Trophoblast cell (in vitro differentiated cells and primary cell): Measurements from ENCODE around the gene TMEM184C.

ENCODE experiments used
- DNase-seq, 2 donors: peaks; one replicate each; pipeline ENCODE4 v3.0.0-alpha.2; 2016
- H2AFZ ChIP-seq: 2 replicates; pipeline ENCODE4 v1.6.1; 2013; ENCODE audit warnings: low read length, moderate library complexity, mild to moderate bottlenecking; ENCODE audit not compliant: insufficient read depth, poor library complexity
- H2AK5ac ChIP-seq: 2 replicates; pipeline ENCODE4 v1.6.1; 2013; ENCODE audit warnings: mild to moderate bottlenecking, low read length
- H2BK120ac ChIP-seq: 2 replicates; pipeline ENCODE4 v1.6.1; 2013; ENCODE audit warnings: low read length, mild to moderate bottlenecking, moderate library complexity; ENCODE audit not compliant: insufficient read depth, poor library complexity
- H2BK12ac ChIP-seq: 2 replicates; pipeline ENCODE4 v1.6.1; 2013; ENCODE audit warnings: mild to moderate bottlenecking, low read length, moderate library complexity
- H2BK5ac ChIP-seq: 2 replicates; pipeline ENCODE4 v1.6.1; 2013; ENCODE audit warnings: low read length, low read depth, moderate library complexity, mild to moderate bottlenecking; ENCODE audit not compliant: poor library complexity
- H3K14ac ChIP-seq: 2 replicates; pipeline ENCODE4 v1.6.1; 2013; ENCODE audit warnings: mild to moderate bottlenecking, low read length
- H3K18ac ChIP-seq: 2 replicates; pipeline ENCODE4 v1.6.1; 2013; ENCODE audit warnings: mild to moderate bottlenecking, low read length
- H3K23ac ChIP-seq: 2 replicates; pipeline ENCODE4 v1.6.1; 2013; ENCODE audit warnings: low read length
- H3K27ac ChIP-seq: 2 replicates; pipeline ENCODE4 v1.5.1; 2013; ENCODE audit warnings: low read depth, mild to moderate bottlenecking, inconsistent platforms, low read length, moderate library complexity
- H3K27me3 ChIP-seq: 2 replicates; pipeline ENCODE4 v1.6.1; 2013; ENCODE audit warnings: inconsistent platforms, mild to moderate bottlenecking, low read length, moderate library complexity; ENCODE audit not compliant: insufficient read depth
- H3K36me3 ChIP-seq, 2 experiments: 1 replicate in 1 of 2; 2 replicates in 1 of 2; pipeline ENCODE4 v1.6.1; 2013; ENCODE audit warnings: low read length in 2 of 2, mild to moderate bottlenecking in 2 of 2, moderate library complexity in 1 of 2; ENCODE audit not compliant: insufficient read depth in 2 of 2, control insufficient read depth in 1 of 2
- H3K4ac ChIP-seq: 2 replicates; pipeline ENCODE4 v1.6.1; 2013; ENCODE audit warnings: low read depth, mild to moderate bottlenecking, low read length, moderate library complexity
- H3K4me1 ChIP-seq, 2 experiments: 1 replicate in 1 of 2; 2 replicates in 1 of 2; pipeline ENCODE4 v1.6.1; 2013; ENCODE audit warnings: low read length in 2 of 2, mild to moderate bottlenecking in 2 of 2, moderate library complexity in 1 of 2; ENCODE audit not compliant: insufficient read depth in 2 of 2, control insufficient read depth in 1 of 2
- H3K4me2 ChIP-seq: 2 replicates; pipeline ENCODE4 v1.6.1; 2013; ENCODE audit warnings: inconsistent platforms, mild to moderate bottlenecking, low read length, moderate library complexity
- H3K4me3 ChIP-seq: 2 replicates; pipeline ENCODE4 v1.5.1; 2013; ENCODE audit warnings: mild to moderate bottlenecking, low read depth, low read length, inconsistent platforms
- H3K79me1 ChIP-seq: one replicate; pipeline ENCODE4 v1.6.1; 2013; ENCODE audit warnings: low read length
- H3K79me2 ChIP-seq: 2 replicates; pipeline ENCODE4 v1.6.1; 2013; ENCODE audit warnings: low read length, mild to moderate bottlenecking; ENCODE audit not compliant: control insufficient read depth, insufficient read depth, poor library complexity
- H3K9ac ChIP-seq: 2 replicates; pipeline ENCODE4 v1.6.1; 2013; ENCODE audit warnings: mild to moderate bottlenecking, low read length
- H3K9me3 ChIP-seq: 2 replicates; pipeline ENCODE4 v1.6.1; 2013; ENCODE audit warnings: low read depth, mild to moderate bottlenecking, control low read depth, inconsistent platforms, low read length; ENCODE audit not compliant: insufficient read depth
- H4K12ac ChIP-seq: 2 replicates; pipeline ENCODE4 v1.6.1; 2013; ENCODE audit warnings: low read depth, mild to moderate bottlenecking, low read length, moderate library complexity
- H4K8ac ChIP-seq: 2 replicates; pipeline ENCODE4 v1.6.1; 2013; ENCODE audit warnings: low read depth, mild to moderate bottlenecking, low read length, moderate library complexity
- H4K91ac ChIP-seq: one replicate; pipeline ENCODE4 v1.6.1; 2013; ENCODE audit warnings: low read depth, mild to moderate bottlenecking, low read length, moderate library complexity
- WGBS: extraction: QIAGEN DNeasy Blood & Tissue Kit; methylation state at CpG from one replicate; pipeline ENCODE4 v1.1.7; 2013; ENCODE audit warnings: missing lambda C conversion rate; ENCODE audit not compliant: insufficient read length, insufficient coverage; ENCODE audit errors: extremely low coverage; 5-methylcytosine and 5-hydroxymethylcytosine counted together

Gene TMEM184C

DNA sequence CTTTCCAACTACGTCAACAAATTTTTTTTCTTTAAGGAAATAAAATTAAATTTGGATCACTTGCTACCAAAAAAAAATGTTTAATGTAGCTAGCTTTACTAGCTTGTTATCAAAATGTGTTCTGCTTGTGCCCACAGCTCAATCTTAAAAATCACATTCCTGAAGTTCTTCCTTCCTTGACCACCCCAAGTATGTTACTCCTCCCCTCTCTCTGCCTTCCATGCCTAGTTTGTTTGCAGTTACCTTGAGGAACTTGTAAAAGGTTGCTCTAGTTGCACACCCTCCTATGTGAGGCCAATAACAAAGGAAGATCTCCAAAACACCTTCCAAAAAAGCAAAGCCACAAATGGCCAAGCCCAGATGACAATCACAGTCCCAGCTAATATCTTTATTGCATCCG, 19.6 kb upstream of the TMEM184C start:
- Histone ChIP-seq H3K18ac (no peak overlapping the region), H3K4me3 (no peak overlapping the region), H2BK120ac (no peak overlapping the region), H3K36me3 (no peaks in the 10 kb centered on the region), H4K12ac (no peak overlapping the region), H3K79me2 (no peaks in the 10 kb centered on the region), H3K79me1 (peaks cover 3% of the 10 kb centered on the region), H2BK12ac (no peak overlapping the region), H4K8ac (no peak overlapping the region), H3K14ac (no peak overlapping the region), H2AFZ (no peak overlapping the region), H4K91ac (no peak overlapping the region), H3K23ac (no peak overlapping the region), H3K27me3 (no peaks in the 10 kb centered on the region), H3K9ac (no peak overlapping the region), H3K9me3 (no peaks in the 10 kb centered on the region), H2AK5ac (no peak overlapping the region), H3K4me1 (peaks cover 6 to 9% of the 10 kb centered on the region in 2 experiments), H2BK5ac (no peak overlapping the region), H3K27ac (no peak overlapping the region), H3K4me2 (no peak overlapping the region), H3K4ac (no peak overlapping the region)
- no peak for DNase-seq
- no CpG with 5 or more reads among the region's 2 CpGs for WGBS

DNA sequence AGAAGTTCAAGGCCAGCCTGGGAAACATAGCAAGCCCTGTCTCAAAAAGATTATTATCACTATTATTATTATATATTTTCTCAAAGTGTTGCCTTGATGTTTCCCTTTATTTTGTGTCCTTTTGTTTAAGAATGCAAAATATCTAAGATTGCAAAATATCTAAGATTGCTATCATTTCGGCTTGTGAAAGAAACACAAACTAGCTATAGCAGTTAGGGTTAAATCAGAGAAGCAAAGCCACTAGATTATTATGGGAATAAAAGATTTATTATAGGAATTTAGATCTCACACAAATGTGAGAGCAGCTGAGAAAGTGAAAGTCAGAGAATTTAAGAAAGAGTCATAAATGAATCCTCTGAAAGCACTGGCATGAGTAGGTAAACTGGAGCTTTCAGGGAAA, 18.0 kb upstream of the TMEM184C start:
- Histone ChIP-seq H3K4ac (no peak overlapping the region), H2BK5ac (no peak overlapping the region), H4K12ac (no peak overlapping the region), H3K79me1 (peaks cover 3% of the 10 kb centered on the region), H3K18ac (no peak overlapping the region), H3K23ac (no peak overlapping the region), H3K79me2 (no peaks in the 10 kb centered on the region), H3K36me3 (no peaks in the 10 kb centered on the region), H2BK120ac (peak overlapping the region; percentile 6), H3K4me3 (no peak overlapping the region), H3K27ac (peak overlapping the region; percentile 39), H3K4me1 (peaks cover 6 to 9% of the 10 kb centered on the region in 2 experiments), H4K91ac (no peak overlapping the region), H2BK12ac (no peak overlapping the region), H3K9me3 (no peaks in the 10 kb centered on the region), H3K14ac (no peak overlapping the region), H3K4me2 (no peak overlapping the region), H4K8ac (no peak overlapping the region), H3K27me3 (no peaks in the 10 kb centered on the region), H3K9ac (no peak overlapping the region), H2AFZ (no peak overlapping the region), H2AK5ac (no peak overlapping the region)
- peak in 1 of 2 donors; percentile 54 for DNase-seq
- no CpG with 5 or more reads among the region's 1 CpG for WGBS

DNA sequence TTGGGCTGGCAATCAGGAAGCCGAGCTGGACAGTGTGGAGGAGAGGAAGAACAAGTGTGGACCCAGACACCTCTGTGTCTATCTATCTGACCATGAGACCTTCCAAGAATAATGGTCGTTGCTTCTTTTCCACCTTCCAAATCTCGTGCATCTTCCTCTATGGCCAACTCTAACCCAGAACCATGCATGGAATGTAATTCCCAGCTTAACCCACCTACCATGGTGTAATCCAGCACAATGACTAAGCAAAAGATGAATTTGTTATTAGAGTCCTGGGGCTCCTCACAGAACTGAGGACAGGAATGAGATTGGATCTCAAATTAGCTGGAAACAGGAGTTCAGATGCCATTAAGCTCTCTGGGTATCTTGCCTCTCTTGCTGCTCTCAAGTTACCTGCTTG, 17.4 kb upstream of the TMEM184C start:
- H3K9ac ChIP-seq: no peak overlapping the region
- no peaks in the 10 kb centered on the region for H3K9me3 ChIP-seq
- no peaks in the 10 kb centered on the region for H3K27me3 ChIP-seq
- no CpG with 5 or more reads among the region's 3 CpGs for WGBS
- peak overlapping the region; percentile 43 for H4K8ac ChIP-seq
- H3K36me3 ChIP-seq: no peaks in the 10 kb centered on the region
- H3K27ac ChIP-seq: peak overlapping the region; percentile 39
- no peak overlapping the region for H2AFZ ChIP-seq
- H3K79me2 ChIP-seq: no peaks in the 10 kb centered on the region
- H3K4ac ChIP-seq: no peak overlapping the region
- H3K79me1 ChIP-seq: peaks cover 3% of the 10 kb centered on the region
- no peak overlapping the region for H2AK5ac ChIP-seq
- H2BK12ac ChIP-seq: peak overlapping the region; percentile 63
- H2BK120ac ChIP-seq: peak overlapping the region; percentile 6
- no peak overlapping the region for H3K4me3 ChIP-seq
- no peak overlapping the region for H3K14ac ChIP-seq
- H4K91ac ChIP-seq: peak overlapping the region; percentile 30
- peak; percentile 18 to 64 for DNase-seq
- H2BK5ac ChIP-seq: peak overlapping the region; percentile 52
- H4K12ac ChIP-seq: no peak overlapping the region
- no peak overlapping the region for H3K18ac ChIP-seq
- H3K4me1 ChIP-seq: peaks cover 6 to 9% of the 10 kb centered on the region in 2 experiments
- H3K4me2 ChIP-seq: peak overlapping the region; percentile 16
- no peak overlapping the region for H3K23ac ChIP-seq

DNA sequence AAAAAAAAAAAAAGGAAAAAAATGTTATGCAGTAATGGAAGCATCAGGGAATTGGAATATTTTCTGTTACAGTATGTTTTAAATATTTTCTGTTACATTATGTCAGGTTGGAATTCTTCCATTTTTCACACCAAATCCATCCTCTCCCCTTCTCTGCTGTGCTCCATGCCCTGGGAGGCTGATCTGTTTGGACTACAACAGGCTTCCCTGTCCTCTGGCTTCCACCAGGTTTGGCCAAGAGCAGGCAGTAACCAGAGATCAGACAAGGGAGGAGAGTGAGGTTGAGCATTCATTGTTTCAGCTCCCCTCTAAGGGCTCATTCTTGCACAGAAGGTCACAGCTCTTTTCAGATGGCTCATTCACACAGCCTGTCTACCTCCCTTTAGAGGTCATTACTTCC, 11.7 kb upstream of the TMEM184C start:
- Histone ChIP-seq H3K79me2 (no peaks in the 10 kb centered on the region), H4K12ac (no peak overlapping the region), H2BK120ac (peak overlapping the region; percentile 40), H3K9ac (no peak overlapping the region), H3K79me1 (peaks cover 4% of the 10 kb centered on the region), H4K8ac (peak overlapping the region; percentile 8), H3K23ac (no peak overlapping the region), H2BK12ac (no peak overlapping the region), H2BK5ac (no peak overlapping the region), H3K4ac (no peak overlapping the region), H2AFZ (no peak overlapping the region), H3K14ac (no peak overlapping the region), H3K4me1 (peaks cover 0 to 3% of the 10 kb centered on the region in 2 experiments), H3K4me2 (no peak overlapping the region), H3K9me3 (no peaks in the 10 kb centered on the region), H3K18ac (no peak overlapping the region), H2AK5ac (no peak overlapping the region), H3K27ac (peak overlapping the region; percentile 24), H3K4me3 (no peak overlapping the region), H3K27me3 (no peaks in the 10 kb centered on the region), H4K91ac (peak overlapping the region; percentile 66), H3K36me3 (no peaks in the 10 kb centered on the region)
- no peak for DNase-seq
